HG02588 (cell line): ENCODE measurements around the gene KCNG2.
"Not testable (repeated sequence)": the region's sequence is repeated elsewhere in the genome, so short reads cannot be mapped to it uniquely, and the experiment has no call there.

Experiments
- ATAC-seq: cut with Tn5 transposase; IDR thresholded peaks from one replicate; pipeline ENCODE4 v1.9.1; 2021; ENCODE audit warnings: mild to moderate bottlenecking, moderate library complexity; ENCODE audit not compliant: unreplicated experiment

KCNG2 gene

DNA sequence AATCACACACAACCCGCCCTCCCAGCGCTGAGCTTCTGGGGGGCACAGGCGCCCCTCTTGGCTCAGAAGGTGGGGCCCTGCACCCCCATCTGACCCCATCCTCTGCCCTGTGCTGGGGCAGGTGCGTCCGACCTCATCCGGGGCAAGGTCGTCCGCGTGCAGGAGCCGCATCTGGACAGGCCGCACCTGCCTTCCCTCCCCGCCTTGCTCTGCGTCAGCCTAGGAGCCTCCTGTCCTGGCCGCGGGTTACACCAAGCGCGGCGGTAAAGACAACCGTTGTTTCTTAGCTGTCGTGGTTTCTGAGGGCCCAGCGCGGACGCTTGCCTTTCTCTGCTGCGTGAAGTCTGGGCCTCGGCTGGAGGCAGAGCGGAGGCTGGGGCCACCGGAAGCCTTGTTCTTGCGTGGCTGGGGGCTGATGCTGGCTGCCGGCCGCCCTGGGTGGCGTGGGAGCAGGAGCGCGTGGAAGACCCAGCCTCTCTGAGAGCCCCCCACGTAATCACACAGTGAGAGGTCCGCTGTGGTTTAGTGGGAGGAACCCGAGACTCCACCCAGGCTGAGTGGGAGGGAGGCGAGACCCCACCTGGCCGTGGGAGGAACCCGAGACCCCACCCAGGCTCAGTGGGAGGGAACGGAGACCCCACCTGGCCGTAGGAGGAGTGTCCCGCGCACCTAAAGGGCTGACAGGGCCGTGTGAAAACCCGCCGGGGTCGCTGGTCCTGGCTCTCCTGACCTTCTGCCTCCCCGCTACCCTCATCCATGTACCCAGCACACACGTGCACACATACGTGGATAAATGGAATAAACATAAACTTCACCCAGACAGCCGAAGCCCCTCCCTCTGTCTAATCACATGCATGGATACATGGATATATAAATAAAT lies 51.8 kb downstream of the KCNG2 start:
- no peak for ATAC-seq

DNA sequence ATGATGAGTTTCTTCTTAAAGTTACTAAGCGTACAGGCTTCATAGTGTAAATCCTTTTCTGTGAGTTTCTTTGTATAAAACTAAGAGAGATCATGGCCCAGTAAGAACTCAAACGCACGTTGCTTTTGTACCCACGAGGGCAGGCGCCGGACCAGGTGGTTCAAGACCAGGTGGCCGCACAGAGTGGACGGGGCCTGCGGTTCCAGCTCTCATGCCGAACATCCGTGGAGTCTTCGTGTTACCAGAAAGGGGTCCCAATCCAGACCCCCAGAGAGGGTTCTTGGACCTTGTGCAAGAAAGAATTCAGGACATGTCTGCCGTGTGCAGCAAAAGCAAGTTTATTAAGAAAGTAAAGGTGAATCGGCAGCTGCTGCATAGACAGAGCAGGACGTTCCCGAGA lies 53.0 kb downstream of the KCNG2 start:
- ATAC-seq, result no peak

DNA sequence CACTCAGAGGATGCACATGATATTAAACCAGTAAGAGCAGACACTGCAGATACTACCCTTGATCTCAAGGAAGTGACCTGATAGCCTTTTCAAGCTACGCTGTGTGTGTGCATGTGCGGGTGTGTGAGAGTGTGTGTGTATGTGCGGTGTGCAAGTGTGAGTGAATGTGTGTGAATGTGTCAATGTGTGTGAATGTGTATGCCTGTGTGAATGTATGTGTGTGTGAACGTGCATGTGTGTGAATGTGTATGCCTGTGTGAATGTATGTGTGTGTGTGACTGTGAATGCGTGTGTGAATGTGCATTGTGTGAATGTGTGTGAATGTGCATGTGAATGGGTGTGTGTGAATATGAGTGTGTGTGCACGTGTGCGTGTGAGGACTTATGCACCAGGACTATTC lies 53.8 kb downstream of the KCNG2 start:
- ATAC-seq, result no peak

GRCh38 chr18:79851950-79852349 lies 54.2 kb downstream of the KCNG2 start:
- ATAC-seq, result no peak

DNA sequence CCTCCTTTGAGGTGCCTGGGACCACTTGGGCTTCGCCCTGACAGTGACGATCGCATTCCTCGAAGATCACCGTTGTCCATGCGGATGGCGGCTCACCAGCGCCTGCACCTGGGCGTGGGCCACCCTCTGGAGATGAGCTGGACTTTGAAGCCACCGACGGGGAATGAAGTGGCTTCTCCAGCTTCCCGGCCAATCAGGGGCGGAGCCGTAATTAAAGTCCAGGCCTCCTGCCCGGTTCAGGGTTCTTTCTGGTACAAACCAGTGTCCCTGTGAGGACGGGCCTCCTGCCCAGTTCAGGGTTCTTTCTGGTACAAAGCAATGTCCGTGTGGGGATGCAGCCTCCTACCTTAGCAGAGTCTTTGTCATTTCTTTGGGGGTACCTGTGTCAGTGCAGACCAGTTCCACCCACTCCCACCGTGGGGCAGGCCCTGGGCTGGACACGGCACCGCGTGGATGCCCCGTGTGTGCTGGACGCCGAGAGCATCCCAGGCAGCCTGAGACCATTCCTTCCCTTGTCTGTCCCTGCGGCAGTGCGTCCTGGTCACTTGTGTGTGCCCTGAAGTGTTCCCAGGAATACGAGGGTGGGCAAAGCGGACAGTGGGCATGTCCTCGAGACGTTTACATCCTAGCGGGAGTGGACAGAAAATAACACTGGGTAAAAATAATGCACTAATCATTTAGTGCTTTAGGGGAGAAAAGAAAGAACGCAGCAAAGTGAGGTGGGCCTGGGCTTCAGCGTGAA lies 55.0 kb downstream of the KCNG2 start:
- no peak for ATAC-seq

GRCh38 chr18:79853303-79853992 lies 55.7 kb downstream of the KCNG2 start:
- no peak for ATAC-seq

DNA sequence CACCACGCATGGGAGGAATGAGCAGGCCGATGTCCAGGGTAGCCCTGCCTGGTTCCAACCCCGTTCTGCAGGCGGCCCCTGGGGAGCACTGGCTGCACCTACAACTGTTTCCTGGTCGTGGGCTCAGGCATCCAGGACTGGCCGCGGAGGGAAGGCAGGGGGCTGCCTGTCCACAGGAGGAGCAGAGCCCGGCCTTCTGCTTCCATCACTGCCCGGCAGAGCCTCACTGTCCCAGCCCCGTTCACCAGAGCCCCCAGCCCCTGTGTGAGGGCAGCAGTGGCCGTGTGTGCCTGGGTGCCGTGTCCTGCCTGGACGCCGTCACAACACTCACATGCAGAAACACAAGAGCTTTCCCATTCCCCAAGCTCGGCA lies 56.2 kb downstream of the KCNG2 start:
- no peak for ATAC-seq

GRCh38 chr18:79855147-79855933 lies 57.6 kb downstream of the KCNG2 start:
- peak; percentile 53 for ATAC-seq

- ATAC-seq, result no peak
Measured at GRCh38 chr18:79856119-79857007, 58.6 kb downstream of the KCNG2 start.

GRCh38 chr18:79857082-79857671 lies 59.4 kb downstream of the KCNG2 start:
- ATAC-seq, result no peak

DNA sequence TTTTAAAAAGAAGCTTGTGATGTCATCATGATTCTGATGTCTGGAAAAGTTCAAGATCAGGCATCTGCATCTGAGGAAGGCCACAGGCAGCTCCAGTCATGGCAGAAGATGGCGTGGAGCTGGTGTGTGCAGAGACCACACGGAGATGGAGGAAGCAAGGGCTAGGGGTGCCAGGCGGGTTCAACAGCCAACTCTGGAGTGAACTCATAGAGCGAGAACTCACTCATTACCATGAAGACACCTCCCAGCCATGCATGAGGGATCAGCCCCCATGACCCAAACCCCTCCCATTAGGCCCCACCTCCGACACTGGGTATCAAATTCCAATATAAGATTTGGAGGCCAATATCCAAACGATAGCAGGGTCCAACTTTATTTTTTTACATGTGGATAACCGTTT lies 61.6 kb downstream of the KCNG2 start:
- ATAC-seq, result no peak

GRCh38 chr18:79861687-79862086 lies 63.9 kb downstream of the KCNG2 start:
- no peak for ATAC-seq

- ATAC-seq, result no peak
Measured at GRCh38 chr18:79862562-79862961, 64.8 kb downstream of the KCNG2 start.

DNA sequence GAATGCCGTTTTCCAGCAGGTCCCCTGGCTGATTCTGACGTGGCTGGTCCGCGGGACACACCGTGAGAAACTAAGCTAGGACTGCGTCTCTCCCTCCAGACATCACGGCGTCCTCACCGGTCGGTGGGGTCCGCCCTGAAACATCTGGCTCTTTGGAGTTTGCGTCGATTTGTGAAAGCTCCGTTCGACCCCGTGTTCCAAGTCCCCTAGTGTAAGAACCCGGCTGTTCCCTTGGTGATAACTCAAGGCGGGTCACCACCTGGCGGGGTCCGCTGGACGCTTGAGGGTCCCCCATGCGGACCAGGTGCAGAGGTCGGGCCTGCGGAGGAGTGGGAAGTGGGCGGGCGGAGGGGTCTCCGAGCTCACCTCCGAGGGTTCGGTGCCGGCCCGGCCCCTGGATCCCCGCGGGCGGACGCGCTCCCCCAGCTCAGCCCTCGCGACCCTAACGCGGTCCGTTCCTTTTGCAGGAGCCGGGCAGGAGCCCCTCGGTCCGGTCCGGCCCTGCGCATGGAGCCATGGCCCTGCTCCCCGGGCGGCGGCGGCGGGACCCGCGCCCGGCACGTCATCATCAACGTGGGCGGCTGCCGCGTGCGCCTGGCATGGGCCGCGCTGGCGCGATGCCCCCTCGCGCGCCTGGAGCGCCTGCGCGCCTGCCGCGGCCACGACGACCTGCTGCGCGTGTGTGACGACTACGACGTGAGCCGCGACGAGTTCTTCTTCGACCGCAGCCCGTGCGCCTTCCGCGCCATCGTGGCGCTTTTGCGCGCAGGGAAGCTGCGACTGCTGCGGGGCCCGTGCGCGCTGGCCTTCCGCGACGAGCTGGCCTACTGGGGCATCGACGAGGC lies 65.6 kb downstream of the KCNG2 start:
- ATAC-seq, result no peak

- ATAC-seq, result no peak
Measured at GRCh38 chr18:79864006-79864725, 66.4 kb downstream of the KCNG2 start.

DNA sequence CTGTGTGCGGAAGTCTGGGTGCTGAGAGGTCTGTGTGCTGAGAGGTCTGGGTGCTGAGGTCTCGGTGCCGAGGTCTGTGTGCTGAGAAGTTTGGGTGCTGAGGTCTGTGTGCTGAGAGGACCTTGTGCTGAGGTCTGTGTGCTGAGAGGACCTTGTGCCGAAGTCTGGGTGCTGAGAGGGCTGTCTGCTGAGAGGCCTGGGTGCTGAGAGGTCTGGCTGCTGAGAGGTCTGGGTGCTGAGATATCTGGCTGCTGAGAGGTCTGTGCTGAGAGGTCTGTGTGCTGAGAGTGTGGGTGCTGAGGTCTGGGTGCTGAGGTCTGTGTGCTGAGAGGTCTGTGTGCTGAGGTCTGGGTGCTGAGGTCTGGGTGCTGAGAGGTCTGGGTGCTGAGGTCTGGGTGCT lies 67.2 kb downstream of the KCNG2 start:
- not testable (repeated sequence) for ATAC-seq

- not testable (repeated sequence) for ATAC-seq
Measured at GRCh38 chr18:79865951-79866350, 68.2 kb downstream of the KCNG2 start.
